Measurements from ENCODE around the gene EXOC6. TPM values are rescaled to one million over a fixed set of nuclear protein-coding genes. Genes with fewer than 3 reads are reported as not detected.

EXOC6 gene
- total RNA-seq, 1 experiment from 2014 or later = 9.3 TPM

GRCh38 chr10:93063977-93064660 lies 215.8 kb downstream of the EXOC6 start:
- no peaks in the 10 kb centered on the region for H3K9me3 ChIP-seq (ENCODE audit: insufficient read depth, low read depth)
- no peaks in the 10 kb centered on the region for H4K20me1 ChIP-seq (ENCODE audit: insufficient read depth)
- H3K9me2 ChIP-seq (ENCODE audit: insufficient read depth) = no peaks in the 10 kb centered on the region
- CTCF ChIA-PET = no interaction called here
- H3K4me3 ChIP-seq = no peak overlapping the region
- no peak overlapping the region for H2AFZ ChIP-seq
- no peaks in the 10 kb centered on the region for H3K4me1 ChIP-seq (replicated peaks; ENCODE audit: insufficient read depth)
- no peak overlapping the region for H3K27ac ChIP-seq
- H3F3A ChIP-seq (ENCODE audit: insufficient read depth, low read depth) = no peaks in the 10 kb centered on the region
- POLR2A ChIA-PET (ENCODE audit: unreplicated experiment) = no interaction called here
- BruUV-seq (replicated peaks) = no TSS peak
- no peaks in the 10 kb centered on the region for H3K79me2 ChIP-seq (ENCODE audit: low read depth)
- TF ChIP-seq EZH2 (IDR thresholded peaks at IDR 0.05; ENCODE audit: low read depth) (no peak), CTCF (conservative IDR thresholded peaks at IDR 0.05) (no peak)
- no peak overlapping the region for H3K4me2 ChIP-seq
- H3K36me3 ChIP-seq (ENCODE audit: low read depth) = no peaks in the 10 kb centered on the region
- no peaks in the 10 kb centered on the region for H3K27me3 ChIP-seq (ENCODE audit: insufficient read depth, low read depth)
- DNase-seq = no peak
- intact Hi-C loops (cut with micrococcal nuclease; ENCODE audit: unreplicated experiment) = no loop called here

GRCh38 chr10:93064874-93065660 lies 216.7 kb downstream of the EXOC6 start:
- Histone ChIP-seq H3K4me2 (no peak overlapping the region), H3K9me3 (ENCODE audit: insufficient read depth, low read depth) (no peaks in the 10 kb centered on the region), H3K27me3 (ENCODE audit: insufficient read depth, low read depth) (no peaks in the 10 kb centered on the region), H2AFZ (no peak overlapping the region), H3K4me1 (replicated peaks; ENCODE audit: insufficient read depth) (0 out of 2 replicates have a peak, but pooled peaks cover 2% of the 10 kb centered on the region), H3K79me2 (ENCODE audit: low read depth) (no peaks in the 10 kb centered on the region), H4K20me1 (ENCODE audit: insufficient read depth) (no peaks in the 10 kb centered on the region), H3K36me3 (ENCODE audit: low read depth) (no peaks in the 10 kb centered on the region), H3K9me2 (ENCODE audit: insufficient read depth) (no peaks in the 10 kb centered on the region), H3F3A (ENCODE audit: insufficient read depth, low read depth) (no peaks in the 10 kb centered on the region), H3K4me3 (no peak overlapping the region), H3K27ac (no peak overlapping the region)
- POLR2A ChIA-PET (ENCODE audit: unreplicated experiment) = no interaction called here
- intact Hi-C loops (cut with micrococcal nuclease; ENCODE audit: unreplicated experiment) = no loop called here
- CTCF ChIA-PET = interaction anchor here (0.7 kb wide), 2 partner anchors 348 to 431 kb away, joined by 4 read pairs; no protein-coding TSS in a partner anchor
- no TSS peak for BruUV-seq (replicated peaks)
- TF ChIP-seq EZH2 (IDR thresholded peaks at IDR 0.05; ENCODE audit: low read depth) (no peak), CTCF (conservative IDR thresholded peaks at IDR 0.05) (no peak)
- DNase-seq = no peak

- H3K27me3 ChIP-seq (ENCODE audit: insufficient read depth, low read depth) = no peaks in the 10 kb centered on the region
- H2AFZ ChIP-seq = no peak overlapping the region
- ChIA-PET CTCF (no interaction called here), POLR2A (ENCODE audit: unreplicated experiment) (no interaction called here)
- no peaks in the 10 kb centered on the region for H3K9me3 ChIP-seq (ENCODE audit: insufficient read depth, low read depth)
- no peak overlapping the region for H3K4me3 ChIP-seq
- BruUV-seq (replicated peaks) = no TSS peak
- DNase-seq = no peak
- no peaks in the 10 kb centered on the region for H3K36me3 ChIP-seq (ENCODE audit: low read depth)
- no peak overlapping the region for H3K27ac ChIP-seq
- no peaks in the 10 kb centered on the region for H4K20me1 ChIP-seq (ENCODE audit: insufficient read depth)
- peaks cover 10% of the 10 kb centered on the region; the same call in 1 of the 2 replicates for H3K4me1 ChIP-seq (replicated peaks; ENCODE audit: insufficient read depth)
- TF ChIP-seq EZH2 (IDR thresholded peaks at IDR 0.05; ENCODE audit: low read depth) (no peak), CTCF (conservative IDR thresholded peaks at IDR 0.05) (no peak)
- H3K4me2 ChIP-seq = no peak overlapping the region
- H3K9me2 ChIP-seq (ENCODE audit: insufficient read depth) = no peaks in the 10 kb centered on the region
- no peaks in the 10 kb centered on the region for H3F3A ChIP-seq (ENCODE audit: insufficient read depth, low read depth)
- intact Hi-C loops (cut with micrococcal nuclease; ENCODE audit: unreplicated experiment) = no loop called here
- no peaks in the 10 kb centered on the region for H3K79me2 ChIP-seq (ENCODE audit: low read depth)
Observed at GRCh38 chr10:93065675-93066543, 217.6 kb downstream of the EXOC6 start.

Data from PC-9 (cell line).